AG04449 (cell line): Measurements from ENCODE around the gene YBX2.

Experiments
- CTCF ChIA-PET: fragments of 350-600 bp; formaldehyde crosslinking; extraction: SDS; loops from one replicate; lab custom pipeline; 2021; ENCODE audit warnings: antibody characterized with exemption; lab: Yijun Ruan, JAX
- POLR2A ChIA-PET: fragments of 400-600, 350-600 bp; formaldehyde crosslinking; extraction: SDS; loops from one replicate; lab custom pipeline; 2020; ENCODE audit warnings: antibody characterized with exemption, inconsistent platforms; lab: Yijun Ruan, JAX
- DNase-seq: peaks from one replicate; pipeline ENCODE4 v3.0.0-alpha.2; 2010; ENCODE audit warnings: low read depth, low spot score
- H3K4me3 ChIP-seq: 2 replicates; pipeline ENCODE4 v1.5.1; 2011; ENCODE audit warnings: low read depth, mild to moderate bottlenecking, control low read depth, low read length
- TF ChIP-seq, protein P1 (sequence below): IDR thresholded peaks from one replicate; pipeline ENCODE4 v1.5.1; 2011; ENCODE audit warnings: mild to moderate bottlenecking, moderate library complexity, low read length, control low read depth, inconsistent platforms; ENCODE audit not compliant: insufficient read depth; ENCODE audit errors: missing control alignments

YBX2 gene

DNA sequence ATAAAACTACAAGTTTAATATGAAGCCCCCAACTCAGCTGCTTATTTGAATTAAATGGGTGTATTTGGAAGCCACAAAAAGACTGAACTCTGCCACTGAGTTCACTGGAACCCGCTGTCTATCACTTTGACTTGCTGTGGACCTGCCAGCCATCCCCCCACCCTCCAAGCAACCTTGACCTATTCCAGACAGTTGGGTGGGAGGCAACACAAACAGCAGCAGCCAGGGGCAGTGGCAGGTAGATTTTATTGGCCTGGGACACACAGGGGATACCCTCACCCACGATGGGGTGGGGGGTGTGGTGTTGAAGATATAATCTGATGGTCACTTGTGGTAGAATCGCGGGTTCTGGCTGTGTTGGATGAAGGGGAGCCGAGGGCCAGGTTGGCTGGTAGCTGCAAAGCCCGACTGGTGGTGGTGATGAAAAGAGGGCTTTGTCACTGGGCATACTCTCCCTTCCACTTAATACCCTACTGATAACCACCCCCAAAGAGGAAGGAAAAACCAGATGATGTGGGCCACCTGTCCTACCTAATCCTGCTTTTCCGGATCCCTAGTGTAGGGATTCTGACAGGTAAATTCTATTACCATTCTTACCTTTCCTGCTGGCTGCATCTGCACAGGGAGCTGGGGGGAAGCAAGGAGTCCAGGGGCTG lies 18.1 kb upstream of the YBX2 start:
- POLR2A ChIA-PET = interaction anchor here (2.6 kb wide), 1 partner anchor 17 kb away, joined by 18 read pairs; the partner anchor contains the start of gene NEURL4
- DNase-seq = no peak
- no peak overlapping the region for H3K4me3 ChIP-seq
- CTCF ChIA-PET = interaction anchor here (0.8 to 5.8 kb wide), 7 partner anchors 13 to 267 kb away, joined by 3 to 39 read pairs (median 6); partner anchors contain the start of gene NEURL4
- TF ChIP-seq, protein P1, sequence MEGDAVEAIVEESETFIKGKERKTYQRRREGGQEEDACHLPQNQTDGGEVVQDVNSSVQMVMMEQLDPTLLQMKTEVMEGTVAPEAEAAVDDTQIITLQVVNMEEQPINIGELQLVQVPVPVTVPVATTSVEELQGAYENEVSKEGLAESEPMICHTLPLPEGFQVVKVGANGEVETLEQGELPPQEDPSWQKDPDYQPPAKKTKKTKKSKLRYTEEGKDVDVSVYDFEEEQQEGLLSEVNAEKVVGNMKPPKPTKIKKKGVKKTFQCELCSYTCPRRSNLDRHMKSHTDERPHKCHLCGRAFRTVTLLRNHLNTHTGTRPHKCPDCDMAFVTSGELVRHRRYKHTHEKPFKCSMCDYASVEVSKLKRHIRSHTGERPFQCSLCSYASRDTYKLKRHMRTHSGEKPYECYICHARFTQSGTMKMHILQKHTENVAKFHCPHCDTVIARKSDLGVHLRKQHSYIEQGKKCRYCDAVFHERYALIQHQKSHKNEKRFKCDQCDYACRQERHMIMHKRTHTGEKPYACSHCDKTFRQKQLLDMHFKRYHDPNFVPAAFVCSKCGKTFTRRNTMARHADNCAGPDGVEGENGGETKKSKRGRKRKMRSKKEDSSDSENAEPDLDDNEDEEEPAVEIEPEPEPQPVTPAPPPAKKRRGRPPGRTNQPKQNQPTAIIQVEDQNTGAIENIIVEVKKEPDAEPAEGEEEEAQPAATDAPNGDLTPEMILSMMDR = no peak

DNA sequence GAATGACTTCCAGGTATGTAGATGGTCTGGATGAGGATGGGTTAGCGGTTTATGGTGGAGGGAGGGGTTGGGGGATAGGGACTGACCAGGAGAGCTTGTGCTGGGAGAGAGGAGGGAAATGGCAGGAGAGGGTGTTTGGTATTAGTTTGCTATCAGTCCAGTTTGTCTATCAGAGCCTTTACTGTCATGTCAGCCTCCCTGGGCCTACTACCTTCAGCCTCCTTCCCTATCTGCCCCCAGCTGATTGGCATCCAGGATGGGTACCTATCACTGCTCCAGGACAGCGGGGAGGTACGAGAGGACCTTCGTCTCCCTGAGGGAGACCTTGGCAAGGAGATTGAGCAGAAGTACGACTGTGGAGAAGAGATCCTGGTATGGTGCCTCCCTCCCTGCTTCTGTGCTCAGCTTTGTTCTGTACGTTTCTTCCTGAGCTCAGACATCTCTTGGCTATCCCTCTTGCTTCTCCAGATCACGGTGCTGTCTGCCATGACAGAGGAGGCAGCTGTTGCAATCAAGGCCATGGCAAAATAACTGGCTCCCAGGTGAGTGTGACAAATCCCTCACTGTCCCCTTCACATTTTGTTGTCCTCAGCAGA lies 16.8 kb upstream of the YBX2 start:
- DNase-seq = no peak
- H3K4me3 ChIP-seq = no peak overlapping the region
- ChIA-PET CTCF (interaction anchor here (0.7 to 1.4 kb wide), 4 partner anchors 13 to 17 kb away, joined by 3 to 5 read pairs (median 4); partner anchors contain the start of gene NEURL4), POLR2A (interaction anchor here (0.7 kb wide), 1 partner anchor 52 kb away, joined by 3 read pairs; no protein-coding TSS in a partner anchor)
- TF ChIP-seq, protein P1 = no peak

DNA sequence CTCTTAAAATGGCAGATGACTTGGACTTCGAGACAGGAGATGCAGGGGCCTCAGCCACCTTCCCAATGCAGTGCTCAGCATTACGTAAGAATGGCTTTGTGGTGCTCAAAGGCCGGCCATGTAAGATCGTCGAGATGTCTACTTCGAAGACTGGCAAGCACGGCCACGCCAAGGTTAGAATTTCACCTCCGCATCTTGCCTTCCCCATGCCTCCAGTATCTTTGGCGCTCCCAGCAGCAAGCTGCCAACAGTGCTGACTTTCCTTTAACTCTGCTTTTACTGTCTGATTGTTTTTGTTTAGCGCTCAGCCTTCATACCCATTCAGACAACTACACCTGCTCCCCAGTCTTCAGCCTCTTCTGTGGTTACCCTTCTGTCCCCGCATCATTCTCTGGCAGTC lies 15.2 kb upstream of the YBX2 start:
- TF ChIP-seq, protein P1 = no peak
- POLR2A ChIA-PET = no interaction called here
- CTCF ChIA-PET = interaction anchor here (1.2 to 1.8 kb wide), 3 partner anchors 13 to 251 kb away, joined by 4 to 6 read pairs (median 5); no protein-coding TSS in a partner anchor
- no peak for DNase-seq
- H3K4me3 ChIP-seq = peak overlapping the region; percentile 92

DNA sequence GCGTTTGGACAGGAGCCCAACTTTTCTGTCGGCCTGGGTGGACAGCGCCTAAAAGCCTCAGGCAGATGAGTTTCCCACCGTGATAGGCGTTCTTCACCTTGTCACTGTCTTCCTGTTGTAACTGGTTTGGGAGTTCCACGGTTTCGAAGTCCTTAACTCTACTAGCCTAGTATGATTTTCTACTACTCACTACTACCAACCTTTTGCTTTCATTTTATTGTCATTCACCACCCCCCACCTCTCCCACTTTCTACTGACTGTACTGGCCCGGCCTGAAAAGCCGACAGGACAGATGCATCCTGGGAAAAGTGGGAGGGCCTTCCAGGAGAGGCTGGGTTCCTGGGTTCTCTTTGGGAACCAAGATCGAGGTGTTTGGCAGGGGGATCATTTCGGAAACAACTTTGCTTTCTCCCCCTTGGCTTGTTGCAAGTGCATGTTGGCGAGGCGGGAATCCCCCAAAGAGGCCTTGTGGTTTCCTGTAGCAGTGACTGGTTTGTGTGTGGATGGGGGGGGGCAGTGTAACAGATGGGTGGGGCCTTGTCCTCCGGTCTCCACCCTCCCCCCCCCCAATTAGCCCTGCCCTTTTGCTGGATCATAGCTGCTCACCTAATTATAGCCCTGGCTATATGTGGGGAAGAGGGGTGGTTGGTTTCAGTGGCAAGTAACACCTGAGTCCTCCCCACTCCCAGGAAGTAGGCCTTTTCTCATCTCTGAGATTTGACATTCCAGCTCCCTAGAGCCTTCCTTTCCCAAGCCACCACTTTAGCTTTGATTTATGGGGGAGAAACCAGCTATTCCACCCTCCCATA lies 14.4 kb upstream of the YBX2 start:
- ChIA-PET POLR2A (interaction anchor here (1.6 kb wide), 1 partner anchor 21 kb away, joined by 4 read pairs; no protein-coding TSS in a partner anchor), CTCF (interaction anchor here (1.2 to 1.8 kb wide), 4 partner anchors 12 to 252 kb away, joined by 4 to 6 read pairs (median 4); no protein-coding TSS in a partner anchor)
- TF ChIP-seq, protein P1 = no peak
- peak overlapping the region; percentile 92 for H3K4me3 ChIP-seq
- no peak for DNase-seq

DNA sequence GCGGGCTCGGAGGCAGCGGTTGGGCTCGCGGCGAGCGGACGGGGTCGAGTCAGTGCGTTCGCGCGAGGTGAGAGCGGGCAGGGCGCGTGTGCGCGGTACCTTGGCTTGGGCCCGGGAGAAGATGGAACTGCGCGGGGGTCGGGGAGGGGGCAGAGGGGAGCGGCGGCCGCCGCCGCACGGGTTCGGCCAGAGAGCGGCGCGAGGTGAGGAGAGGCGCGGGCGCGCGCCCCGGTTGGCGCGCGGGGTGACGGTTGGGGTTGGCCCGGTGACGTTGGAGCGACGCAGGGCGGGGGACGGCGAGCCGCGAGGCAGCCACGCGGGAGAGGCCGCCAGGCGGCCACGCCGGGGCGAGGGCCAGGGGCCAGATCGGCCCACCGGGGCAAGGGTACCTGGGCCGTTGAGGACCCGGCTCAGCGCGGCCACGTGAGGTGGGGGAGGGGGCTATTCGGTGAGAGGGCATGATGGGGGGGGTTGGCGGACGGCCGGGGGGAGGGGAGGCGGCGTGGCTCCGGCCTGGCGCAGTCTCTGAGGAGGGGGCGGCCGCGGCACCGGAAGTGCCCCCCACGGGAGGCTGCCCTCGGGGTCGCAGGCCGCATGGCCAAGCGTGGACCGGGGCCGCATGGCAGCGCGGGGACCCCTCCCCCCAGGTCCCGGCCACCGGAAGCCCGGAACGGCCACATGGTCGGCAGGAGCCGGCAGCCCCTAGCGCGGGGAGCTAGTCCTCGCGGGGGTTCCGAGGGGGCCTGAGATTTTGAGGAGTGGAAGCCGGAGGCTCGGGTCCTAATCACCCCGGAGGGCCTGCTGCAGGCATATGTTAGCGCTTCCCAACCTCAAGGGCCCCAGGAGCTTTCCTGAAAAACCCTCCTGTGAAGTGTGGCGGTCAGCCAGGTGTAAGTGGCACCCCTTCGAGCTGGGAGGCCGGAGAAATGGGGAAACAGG lies 13.5 kb upstream of the YBX2 start:
- DNase-seq = no peak
- TF ChIP-seq, protein P1 = no peak
- POLR2A ChIA-PET = interaction anchor here (1.6 kb wide), 1 partner anchor 22 kb away, joined by 4 read pairs; no protein-coding TSS in a partner anchor
- peak overlapping the region; percentile 92 for H3K4me3 ChIP-seq
- CTCF ChIA-PET = interaction anchor here (0.6 to 1.3 kb wide), 2 partner anchors 11 to 23 kb away, joined by 3 to 4 read pairs; no protein-coding TSS in a partner anchor
